ENCODE data around the gene RAB5B. TPM values are rescaled to one million over a fixed set of nuclear protein-coding genes. Genes with fewer than 3 reads are reported as not detected.

Gene RAB5B
- total and polyA plus RNA-seq, 2 donors (not counting 3 experiments of a cell fraction or from before 2014, with no cell fraction given): 103 to 105 TPM

DNA sequence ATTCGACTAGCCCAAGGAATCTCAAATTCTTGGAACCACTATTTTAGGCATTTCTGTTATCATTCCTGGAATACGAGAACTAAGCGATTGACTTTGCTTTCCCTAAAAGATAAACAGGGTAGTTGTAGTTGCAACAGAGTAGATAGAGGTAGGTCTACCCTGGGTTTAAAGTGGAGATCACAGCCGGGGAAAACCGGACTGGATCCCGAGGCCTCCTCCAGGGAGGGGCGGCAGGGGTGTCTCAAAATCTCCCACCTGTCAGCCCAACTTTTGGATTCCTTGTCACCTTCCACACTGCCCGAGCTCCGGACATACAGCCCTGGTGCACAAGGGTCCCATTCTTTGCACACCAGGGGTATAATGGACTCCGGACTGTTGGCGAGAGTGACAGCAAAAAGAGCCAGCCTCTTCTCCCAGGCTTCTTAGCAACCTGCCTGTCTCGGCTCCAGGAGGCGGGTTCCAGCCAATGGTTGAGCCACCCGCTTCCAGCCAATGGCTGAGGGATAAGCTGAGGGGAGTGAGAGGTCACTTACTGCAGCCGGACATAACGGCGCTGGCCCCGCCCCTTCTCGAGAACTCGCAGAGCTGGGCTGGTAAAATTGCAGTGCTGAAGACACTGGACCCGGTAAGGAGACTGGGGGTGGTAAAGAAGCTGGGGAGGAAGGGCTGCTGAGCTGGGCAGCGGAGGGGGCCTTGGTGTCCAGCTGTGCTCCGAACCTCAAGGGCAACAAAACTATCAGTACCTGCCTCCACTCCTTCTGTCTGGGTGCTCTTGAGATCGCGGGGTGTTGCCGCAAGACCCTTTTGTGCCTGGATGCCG lies 23.0 kb downstream of the RAB5B start, which contains the start of gene SUOX:
Gene SUOX, plus strand, starts transcription at position 562 of the 820 bp plus-strand sequence. CDS start 4,946 bp downstream, outside the sequence.
- intact Hi-C loops (cut with micrococcal nuclease) (loop anchor here (1.0 kb wide), 6 partner anchors 10 to 121 kb away; partner anchors contain the start of genes PA2G4, RPS26 and ZC3H10), dilution Hi-C loops (cut with MboI; ENCODE audit: extremely low pct_ligation_motif_present, low sequenced_read_pairs) (no loop called here)
- Histone ChIP-seq H3K27me3 (ENCODE audit: control insufficient read depth in 2 of 2, insufficient read depth in 2 of 2, low read length in 2 of 2) (no peaks in the 10 kb centered on the region), H3K36me3 (ENCODE audit: control insufficient read depth in 2 of 2, extremely low read depth in 1 of 2, insufficient read depth in 2 of 2, low read length in 2 of 2) (peaks cover 5 to 14% of the 10 kb centered on the region in 2 experiments), H4K20me1 (replicated peaks; ENCODE audit: control insufficient read depth, extremely low read depth, insufficient read depth, low read length) (no peaks in the 10 kb centered on the region), H3K4me1 (ENCODE audit: control insufficient read depth, extremely low read depth, insufficient read depth, low read length) (peaks cover 10% of the 10 kb centered on the region), H2AFZ (ENCODE audit: low read depth, low read length) (peak within 1 kb of the TSS; percentile 22), H3K9me1 (replicated peaks; ENCODE audit: control insufficient read depth, extremely low read depth, insufficient read depth, low read length) (no peaks in the 10 kb centered on the region), H3K9me3 (replicated peaks; ENCODE audit: control insufficient read depth, insufficient read depth, low read length) (no peaks in the 10 kb centered on the region), H3K79me2 (ENCODE audit: control insufficient read depth, insufficient read depth, low read length) (no peaks in the 10 kb centered on the region), H3K9ac (replicated peaks; ENCODE audit: extremely low read depth, insufficient read depth, low read length) (peak within 1 kb of the TSS; percentile 22), H3K27ac (ENCODE audit: insufficient read depth, low read depth, low read length) (no peak within 1 kb of the TSS), H3K4me3 (replicated peaks in 1 of 3; ENCODE audit: insufficient read depth in 1 of 3, low read depth in 1 of 3, low read length in 3 of 3) (peak within 1 kb of the TSS; percentile 17 to 73 (median 40)), H3K4me2 (ENCODE audit: insufficient read depth, low read length) (peak within 1 kb of the TSS; percentile 74)
- DNase-seq (ENCODE audit: low read depth, low spot score) (peak; percentile 98), FAIRE-seq (peak; percentile 98)
- BruUV-seq (replicated peaks): no TSS peak
- ChIA-PET CTCF (interaction anchor here (0.6 to 7.7 kb wide), 36 partner anchors 8 to 258 kb away, joined by 3 to 295 read pairs (median 6); partner anchors contain the start of genes DGKA, ERBB3, ORMDL2 and PA2G4), POLR2A (interaction anchor here (0.5 to 2.2 kb wide), 7 partner anchors 10 to 161 kb away, joined by 3 to 16 read pairs (median 7); partner anchors contain the start of genes MYL6, PA2G4 and RAB5B)
- no peak for TF ChIP-seq MYC (IDR thresholded peaks at IDR 0.05; ENCODE audit: low read depth, low read length)
- TF ChIP-seq POLR2AphosphoS5 (IDR thresholded peaks at IDR 0.05; ENCODE audit: insufficient read depth, low read depth, low read length): peak; percentile 41
- TF ChIP-seq JUN (IDR thresholded peaks at IDR 0.05; ENCODE audit: borderline replicate concordance, insufficient read depth, insufficient read length, low read depth): no peak
- TF ChIP-seq, protein P1, sequence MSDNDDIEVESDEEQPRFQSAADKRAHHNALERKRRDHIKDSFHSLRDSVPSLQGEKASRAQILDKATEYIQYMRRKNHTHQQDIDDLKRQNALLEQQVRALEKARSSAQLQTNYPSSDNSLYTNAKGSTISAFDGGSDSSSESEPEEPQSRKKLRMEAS (IDR thresholded peaks at IDR 0.05; ENCODE audit: insufficient read depth, insufficient read length): no peak
- TF ChIP-seq POLR2A (IDR thresholded peaks at IDR 0.05; ENCODE audit: low read depth, low read length): peak; percentile 85
- no peak for TF ChIP-seq EZH2 (IDR thresholded peaks at IDR 0.05; ENCODE audit: borderline replicate concordance, low read depth, low read length, severe bottlenecking)
- TF ChIP-seq, protein P2, sequence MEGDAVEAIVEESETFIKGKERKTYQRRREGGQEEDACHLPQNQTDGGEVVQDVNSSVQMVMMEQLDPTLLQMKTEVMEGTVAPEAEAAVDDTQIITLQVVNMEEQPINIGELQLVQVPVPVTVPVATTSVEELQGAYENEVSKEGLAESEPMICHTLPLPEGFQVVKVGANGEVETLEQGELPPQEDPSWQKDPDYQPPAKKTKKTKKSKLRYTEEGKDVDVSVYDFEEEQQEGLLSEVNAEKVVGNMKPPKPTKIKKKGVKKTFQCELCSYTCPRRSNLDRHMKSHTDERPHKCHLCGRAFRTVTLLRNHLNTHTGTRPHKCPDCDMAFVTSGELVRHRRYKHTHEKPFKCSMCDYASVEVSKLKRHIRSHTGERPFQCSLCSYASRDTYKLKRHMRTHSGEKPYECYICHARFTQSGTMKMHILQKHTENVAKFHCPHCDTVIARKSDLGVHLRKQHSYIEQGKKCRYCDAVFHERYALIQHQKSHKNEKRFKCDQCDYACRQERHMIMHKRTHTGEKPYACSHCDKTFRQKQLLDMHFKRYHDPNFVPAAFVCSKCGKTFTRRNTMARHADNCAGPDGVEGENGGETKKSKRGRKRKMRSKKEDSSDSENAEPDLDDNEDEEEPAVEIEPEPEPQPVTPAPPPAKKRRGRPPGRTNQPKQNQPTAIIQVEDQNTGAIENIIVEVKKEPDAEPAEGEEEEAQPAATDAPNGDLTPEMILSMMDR (IDR thresholded peaks at IDR 0.05; ENCODE audit: extremely low read depth in 1 of 2, insufficient read depth in 1 of 2, low read depth in 1 of 2, low read length in 2 of 2): no peak
- no peak for TF ChIP-seq FOS (IDR thresholded peaks at IDR 0.05; ENCODE audit: borderline replicate concordance, insufficient read depth, low read length)
- no peak for TF ChIP-seq GATA2 (IDR thresholded peaks at IDR 0.05; ENCODE audit: insufficient read depth, insufficient read length, low read depth, low read length)

Data from endothelial cell of umbilical vein (primary cell).